HG03457 (cell line): ENCODE measurements around the gene FNDC7.
"Not testable (repeated sequence)": the region's sequence is repeated elsewhere in the genome, so short reads cannot be mapped to it uniquely, and the experiment has no call there.

Source experiments
- ATAC-seq: cut with Tn5 transposase; IDR thresholded peaks from one replicate; pipeline ENCODE4 v1.9.1; 2021; ENCODE audit warnings: moderate number of reproducible peaks; ENCODE audit not compliant: unreplicated experiment

The FNDC7 gene

DNA sequence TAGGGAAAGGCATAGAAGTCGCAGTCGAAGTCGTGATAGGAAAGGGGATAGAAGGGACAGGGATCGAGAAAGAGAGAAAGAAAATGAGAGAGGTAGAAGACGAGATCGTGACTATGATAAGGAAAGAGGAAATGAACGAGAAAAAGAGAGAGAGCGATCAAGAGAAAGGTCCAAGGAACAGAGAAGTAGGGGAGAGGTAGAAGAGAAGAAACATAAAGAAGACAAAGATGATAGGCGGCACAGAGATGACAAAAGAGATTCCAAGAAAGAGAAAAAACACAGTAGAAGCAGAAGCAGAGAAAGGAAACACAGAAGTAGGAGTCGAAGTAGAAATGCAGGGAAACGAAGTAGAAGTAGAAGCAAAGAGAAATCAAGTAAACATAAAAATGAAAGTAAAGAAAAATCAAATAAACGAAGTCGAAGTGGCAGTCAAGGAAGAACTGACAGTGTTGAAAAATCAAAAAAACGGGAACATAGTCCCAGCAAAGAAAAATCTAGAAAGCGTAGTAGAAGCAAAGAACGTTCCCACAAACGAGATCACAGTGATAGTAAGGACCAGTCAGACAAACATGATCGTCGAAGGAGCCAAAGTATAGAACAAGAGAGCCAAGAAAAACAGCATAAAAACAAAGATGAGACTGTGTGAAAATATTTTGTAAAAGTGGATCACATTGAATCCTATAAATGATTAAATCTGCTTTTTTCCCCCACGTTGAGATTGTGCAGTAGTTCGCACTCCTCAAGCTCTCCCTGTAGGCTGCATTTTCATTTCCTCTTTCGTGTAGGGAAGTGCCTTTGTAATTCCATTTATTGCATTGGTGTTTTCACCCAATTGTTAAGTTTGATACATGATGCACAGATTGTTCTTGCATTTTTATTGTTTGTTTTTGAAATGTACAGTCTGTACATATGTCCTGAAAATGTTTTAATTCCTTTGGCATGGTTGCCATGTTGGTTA, 13.1 kb upstream of the FNDC7 start:
- ATAC-seq: no peak

DNA sequence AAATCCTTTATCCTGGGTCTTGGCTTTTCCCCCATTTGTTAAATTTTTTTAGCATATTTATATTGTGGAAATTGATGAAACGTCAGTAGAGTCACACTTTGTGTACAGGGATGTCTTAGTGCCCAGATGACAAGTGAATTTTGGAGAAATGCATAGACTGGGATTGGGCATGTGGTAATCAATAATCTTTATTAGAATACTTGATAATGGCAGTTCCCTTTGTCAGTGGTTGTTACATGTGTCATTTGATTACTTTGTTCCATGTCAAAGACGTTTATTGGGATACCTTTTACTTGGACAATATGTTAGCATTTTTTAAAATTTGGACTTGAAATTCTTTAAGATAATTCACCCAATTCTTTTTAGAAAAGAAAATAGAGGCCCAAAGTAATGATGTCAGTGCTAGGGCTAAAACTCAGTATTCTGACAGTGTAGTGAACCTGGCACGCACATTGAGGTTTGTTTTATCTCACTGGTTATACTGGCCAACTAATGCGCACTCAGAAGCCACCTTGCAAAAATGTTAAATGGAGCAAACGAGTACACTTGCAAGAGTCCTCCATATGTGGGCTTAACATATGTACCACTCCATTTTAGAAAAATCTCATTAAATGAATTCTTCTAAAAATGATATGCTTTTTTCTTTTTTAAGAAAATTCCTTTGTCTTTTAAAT, 11.4 kb upstream of the FNDC7 start:
- no peak for ATAC-seq

DNA sequence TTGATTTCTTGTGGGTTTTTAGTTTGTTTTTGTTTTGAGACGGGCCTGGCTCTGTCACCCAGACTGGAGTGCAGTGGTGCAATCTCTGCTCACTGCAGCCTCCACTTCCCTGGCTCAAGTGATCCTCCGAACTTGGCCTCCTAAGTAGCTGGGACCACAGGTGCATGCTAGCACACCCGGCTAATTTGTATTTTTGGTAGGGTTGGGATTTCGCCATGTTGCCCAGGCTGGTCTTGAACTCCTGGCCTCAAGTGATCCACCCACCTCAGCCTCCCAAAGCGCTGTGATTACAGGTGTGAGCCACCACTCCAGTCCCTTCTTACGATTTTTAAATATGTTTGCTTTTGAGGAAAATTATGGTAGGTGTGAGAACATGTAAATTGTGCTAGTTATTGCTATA, 10.6 kb upstream of the FNDC7 start:
- ATAC-seq: not testable (repeated sequence)

DNA sequence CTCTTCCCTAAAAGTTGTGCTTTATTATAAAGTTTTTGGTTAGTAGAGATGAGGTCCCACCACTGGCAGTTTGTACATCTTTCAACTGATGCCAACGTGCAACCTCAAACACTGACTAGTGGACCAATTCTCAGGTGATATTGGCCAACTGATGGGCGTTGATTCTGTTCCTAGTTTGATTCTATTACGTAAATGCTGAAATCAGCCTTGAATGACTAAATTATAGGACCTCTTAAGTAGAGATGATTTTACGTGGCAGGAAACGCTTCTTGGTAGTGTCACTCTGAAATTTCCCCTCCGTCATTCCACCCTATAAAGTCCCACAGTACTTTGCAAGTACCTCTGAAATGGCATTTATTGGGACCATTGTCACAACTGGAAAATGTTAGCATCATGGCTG, 8.8 kb upstream of the FNDC7 start:
- no peak for ATAC-seq

DNA sequence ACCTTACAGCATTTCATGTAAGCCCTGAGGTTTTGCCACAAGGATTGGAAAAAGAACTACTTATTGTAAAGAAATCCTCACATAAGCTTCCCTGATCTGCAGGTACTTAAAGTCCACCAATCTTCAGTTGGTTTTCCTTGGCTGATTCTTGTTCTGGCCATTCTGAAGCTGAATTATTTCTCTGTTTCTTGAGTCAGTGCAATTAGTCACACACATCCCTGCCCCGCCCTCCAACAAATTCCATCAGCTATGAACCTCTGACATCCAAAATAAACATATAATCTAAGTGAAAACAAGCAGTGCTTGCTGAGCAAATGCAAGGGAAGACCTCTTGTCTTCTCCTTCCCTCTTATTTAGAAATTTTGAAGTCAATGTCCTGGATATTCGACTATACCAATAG, 8.2 kb upstream of the FNDC7 start:
- ATAC-seq: no peak

DNA sequence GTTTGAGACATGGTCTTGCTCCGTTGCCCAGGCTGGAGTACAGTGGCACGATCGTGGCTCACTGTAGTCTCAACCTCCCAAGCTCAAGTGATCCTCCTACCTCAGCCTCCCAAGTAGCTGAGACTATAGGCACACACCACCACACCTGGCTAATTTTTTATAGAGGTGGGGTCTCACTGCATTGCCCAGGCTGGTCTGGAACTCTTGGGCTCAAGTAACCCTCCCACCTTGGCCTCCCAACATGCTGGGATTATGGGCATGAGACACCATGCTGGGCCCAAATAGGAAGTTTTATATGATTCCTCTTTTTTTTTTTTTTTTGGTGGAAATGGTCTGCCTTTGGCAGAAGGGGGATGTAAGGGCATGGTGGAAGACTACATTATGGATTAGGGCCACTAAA, 6.1 kb upstream of the FNDC7 start:
- no peak for ATAC-seq

DNA sequence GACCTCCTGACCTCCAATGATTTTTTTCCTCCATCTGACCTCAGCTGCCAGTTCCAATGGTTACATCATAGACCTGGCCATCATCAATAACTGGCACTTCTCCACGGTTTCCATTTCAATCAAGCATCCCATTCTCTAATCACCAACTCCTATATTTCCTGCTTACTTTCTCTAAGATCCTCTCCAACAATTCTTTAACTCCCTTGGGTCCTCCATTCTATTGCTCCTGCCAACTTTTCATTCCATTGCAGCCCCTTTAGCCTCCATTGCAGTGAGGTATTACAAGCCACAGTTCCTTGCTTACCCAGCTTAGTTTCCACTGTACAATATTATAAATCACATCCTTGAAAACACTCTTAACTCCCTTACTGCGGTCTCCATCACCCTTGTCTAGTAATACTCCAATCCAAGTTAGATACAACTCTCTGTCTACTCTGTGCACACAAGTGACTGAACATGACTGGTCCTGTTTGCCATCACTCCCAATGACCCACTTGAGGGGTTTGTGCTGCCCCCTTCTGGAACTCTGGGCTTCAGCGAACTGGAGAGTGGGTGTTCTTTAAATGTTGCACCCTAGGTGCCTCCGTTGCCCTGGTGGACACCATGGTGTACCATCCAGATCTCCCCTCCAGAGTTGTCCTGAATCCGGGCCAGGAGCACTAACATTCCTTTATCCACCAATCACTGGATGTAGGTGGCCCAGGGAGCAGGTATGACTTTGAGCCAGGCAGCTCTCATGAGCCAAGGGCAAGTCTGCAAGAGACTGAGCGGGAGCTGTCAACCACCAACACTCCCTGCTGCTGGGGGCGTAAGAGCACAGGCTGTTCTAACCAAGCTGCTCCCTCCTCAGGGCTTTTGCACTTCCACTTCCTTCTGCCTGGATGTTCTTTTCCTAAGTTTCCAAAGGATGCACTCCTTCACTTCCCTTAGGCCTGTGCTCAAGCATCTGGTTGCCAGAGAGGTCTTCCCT, 3.7 kb upstream of the FNDC7 start:
- no peak for ATAC-seq

DNA sequence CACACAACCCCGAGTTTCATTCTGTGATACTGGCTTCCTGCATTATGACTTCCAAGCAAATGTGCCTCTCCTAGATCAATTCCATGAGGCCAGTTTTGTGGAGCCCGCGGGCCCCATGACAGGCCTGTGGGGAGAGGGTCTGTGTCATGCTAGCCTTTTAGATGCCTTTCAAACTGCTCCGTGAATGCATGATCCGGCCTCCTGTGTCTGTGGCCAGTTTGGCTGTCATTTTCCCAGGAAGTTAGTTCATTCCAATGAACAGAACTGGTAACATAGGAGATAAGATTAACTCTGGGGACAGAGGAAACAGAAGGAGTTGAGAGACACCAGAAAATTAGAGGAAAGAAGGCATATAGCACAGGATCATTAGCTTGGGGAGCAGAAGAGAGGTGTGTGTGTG, 3.2 kb downstream of the FNDC7 start:
- no peak for ATAC-seq

DNA sequence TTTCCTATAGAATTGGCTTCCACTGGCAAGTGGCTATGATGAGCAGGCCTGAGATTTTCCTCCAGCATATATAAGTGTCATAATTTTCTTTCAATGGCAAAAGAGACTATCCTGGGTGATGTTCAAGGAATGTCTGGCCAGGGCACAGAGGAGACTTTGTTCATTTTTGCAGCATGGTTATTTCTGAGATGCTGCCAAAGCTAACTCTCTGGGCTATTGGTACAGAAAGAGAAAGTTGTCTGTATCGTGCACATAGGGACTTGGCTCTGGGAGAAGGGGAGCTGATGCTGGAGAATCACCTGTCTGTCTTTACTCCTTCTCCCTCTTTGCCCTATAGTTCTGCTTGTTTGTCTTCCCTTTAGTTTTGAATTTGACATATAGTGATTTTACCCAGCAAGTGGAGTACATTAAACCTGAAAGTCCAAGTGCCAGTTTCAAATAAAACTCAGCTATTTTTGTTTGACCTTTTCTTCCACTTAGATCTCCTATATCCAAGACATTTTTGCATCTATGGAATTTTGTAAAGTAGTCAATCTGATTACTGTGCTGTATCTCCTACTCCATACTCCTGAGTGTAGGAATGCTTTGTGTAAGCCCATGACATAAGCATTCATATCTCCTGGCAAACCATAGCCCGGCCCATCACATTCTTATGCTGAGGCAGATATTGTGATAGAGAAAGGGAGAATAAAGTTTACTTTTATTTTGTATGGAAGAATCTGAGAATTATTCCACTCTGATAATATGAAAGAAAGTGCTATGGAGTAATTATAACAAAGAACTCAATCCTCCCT, 3.9 kb downstream of the FNDC7 start:
- no peak for ATAC-seq

DNA sequence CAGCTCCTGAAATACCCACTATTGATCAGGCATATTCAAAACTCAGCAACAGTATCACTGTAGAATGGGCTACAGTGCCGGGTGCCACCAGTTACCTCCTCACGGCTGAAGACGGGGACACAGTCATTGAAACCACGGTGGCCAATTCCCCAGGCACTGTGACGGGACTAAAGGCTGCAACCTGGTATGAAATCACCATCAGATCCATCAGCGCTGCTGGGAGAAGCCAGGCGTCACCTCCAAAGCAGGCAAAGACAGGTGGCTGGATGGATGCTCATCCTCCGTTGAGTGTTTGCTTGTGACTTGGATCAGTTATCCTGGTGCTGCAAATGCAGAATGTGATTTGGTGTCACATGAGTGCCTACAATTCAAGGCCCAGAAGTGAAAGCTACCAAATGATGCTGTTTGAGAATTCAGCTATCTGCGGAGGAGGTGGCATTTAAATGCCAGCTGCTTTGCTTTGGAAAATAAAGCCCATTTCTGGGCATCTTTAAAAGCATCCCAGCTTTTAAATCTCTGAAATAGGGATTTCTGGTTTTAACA, 5.1 kb downstream of the FNDC7 start:
- ATAC-seq: no peak

DNA sequence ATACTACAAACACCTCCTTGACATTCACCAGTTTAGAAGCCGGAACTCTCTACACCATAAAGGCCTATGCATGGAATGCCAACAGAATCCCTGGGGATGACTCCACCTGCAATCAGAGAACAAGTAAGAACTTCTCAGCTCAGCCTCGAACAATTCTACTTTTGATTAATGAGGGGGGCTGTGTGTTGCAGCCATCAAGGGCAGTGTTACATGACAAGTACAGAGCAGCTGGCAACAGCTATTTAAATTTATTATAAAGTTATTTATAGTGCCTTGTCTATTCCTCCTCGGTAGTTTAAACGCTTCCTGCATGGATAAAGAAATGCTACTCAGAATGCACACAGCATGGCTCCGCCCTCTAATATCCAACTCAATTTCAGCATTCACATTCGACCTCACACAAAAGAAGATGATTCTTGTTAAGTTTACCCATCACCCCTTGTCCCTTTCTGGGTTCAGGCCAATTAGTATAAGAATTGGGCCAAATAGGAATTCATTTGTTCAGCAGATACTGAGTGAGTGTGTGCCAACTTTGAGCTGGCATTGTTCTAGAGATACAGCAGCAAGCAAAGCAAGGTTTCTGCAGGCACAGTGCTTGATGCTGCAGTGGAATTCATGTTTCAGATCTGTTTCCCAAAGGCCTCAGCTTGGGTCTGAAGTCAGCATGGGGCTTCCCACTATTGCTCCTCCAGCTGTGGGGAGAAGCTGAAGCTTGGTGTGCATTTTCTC, 6.4 kb downstream of the FNDC7 start:
- no peak for ATAC-seq

DNA sequence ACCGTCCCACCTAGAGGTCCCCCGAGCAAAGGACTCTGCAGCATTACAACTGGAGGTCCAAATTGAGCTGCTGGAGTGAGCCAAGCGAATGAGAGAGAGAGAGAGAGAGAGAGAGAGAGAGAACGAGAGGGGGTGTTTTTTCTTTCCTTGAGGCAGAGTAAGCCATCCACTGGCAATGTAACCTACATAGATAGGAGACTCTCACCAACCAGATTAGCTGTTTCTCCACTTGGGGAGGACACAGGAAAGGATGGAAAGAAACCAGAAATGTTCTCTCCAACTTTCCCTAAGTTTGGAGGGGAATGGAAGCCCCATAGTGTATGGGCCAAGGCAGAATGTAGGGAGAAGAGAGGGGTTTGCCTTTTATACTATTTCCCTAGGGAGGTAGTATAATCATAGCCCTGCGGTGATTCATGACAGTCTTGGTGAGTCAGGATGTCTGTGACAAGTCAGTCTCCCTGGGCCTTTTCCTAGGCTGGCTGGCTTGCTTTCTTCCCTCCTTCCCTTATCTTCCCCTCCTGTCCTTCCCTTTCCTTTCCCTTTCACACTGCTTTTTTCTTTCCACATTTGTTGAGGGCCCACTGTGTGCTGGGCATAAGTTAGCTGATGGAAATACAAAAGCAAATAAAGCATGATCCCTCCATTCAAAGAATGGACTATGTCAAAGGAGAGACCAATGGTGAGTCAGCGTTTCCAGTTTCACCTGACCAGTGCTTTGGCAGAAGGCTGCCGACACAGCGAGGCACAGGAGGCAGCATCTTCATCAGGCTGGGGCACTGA, 7.1 kb downstream of the FNDC7 start:
- ATAC-seq: no peak

DNA sequence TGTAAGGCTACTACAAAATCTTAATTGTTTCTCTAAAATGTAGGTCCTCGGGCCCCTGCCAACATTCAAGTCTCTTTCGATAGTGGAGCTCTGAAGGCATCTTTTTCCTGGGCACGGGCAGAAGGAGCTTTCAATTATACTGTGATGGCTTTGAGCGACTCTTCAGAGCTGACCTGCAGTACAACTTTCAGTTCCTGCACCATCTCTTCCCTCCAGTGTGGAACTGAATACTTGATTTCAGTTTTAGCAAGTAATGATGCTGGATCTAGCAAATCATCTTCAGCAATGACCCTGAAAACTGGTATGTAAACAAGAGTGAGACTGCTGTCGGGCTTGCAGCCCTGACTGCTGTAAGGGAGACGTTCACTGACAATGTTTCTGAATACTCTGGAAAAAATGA, 9.6 kb downstream of the FNDC7 start:
- ATAC-seq: no peak

DNA sequence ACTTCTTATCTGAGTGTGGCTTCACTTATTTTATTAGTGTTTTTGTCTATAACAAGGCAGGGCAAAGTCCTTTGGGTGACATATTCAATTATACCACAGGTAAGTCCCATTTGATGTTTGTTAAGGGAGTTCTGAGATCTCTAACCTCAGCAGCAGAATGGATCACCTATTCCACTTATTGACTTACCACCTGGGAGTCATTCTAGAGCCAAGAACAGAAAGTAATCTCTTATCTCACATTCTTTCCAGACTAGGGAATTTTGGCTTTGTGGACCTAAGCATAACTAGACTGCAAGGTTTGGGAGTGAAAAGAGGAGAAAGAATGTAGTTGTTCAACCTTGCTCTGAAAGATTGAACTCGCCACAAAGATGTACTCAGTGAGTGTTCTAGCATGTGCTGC, 13.2 kb downstream of the FNDC7 start:
- ATAC-seq: no peak

DNA sequence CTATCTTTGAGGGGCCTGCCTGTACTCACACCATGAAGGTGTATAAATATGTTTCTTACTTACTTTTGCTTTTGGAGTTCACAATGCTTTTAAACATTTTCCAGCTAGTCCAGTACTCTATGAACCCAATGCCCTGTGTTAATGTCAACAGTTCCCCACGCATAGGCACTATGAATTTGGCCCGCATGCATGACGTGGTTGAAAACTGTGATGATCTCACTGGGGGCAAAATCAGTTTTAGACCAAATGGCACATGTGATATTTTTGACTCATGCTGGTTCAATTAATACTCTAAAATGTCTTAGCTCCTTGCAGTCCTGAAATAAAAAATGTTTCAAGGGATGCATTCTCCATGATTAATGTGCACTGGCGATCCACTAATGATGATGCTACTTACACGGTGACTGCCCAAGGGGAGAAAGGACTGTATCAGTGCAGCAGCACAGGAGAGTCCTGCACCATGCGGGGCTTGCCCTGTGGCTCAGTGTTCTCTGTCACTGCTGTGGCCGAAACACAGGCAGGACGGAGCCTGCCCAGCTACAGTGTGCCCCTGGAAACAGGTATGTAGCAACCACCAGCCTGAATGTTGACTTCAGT, 15.7 kb downstream of the FNDC7 start:
- ATAC-seq: no peak

DNA sequence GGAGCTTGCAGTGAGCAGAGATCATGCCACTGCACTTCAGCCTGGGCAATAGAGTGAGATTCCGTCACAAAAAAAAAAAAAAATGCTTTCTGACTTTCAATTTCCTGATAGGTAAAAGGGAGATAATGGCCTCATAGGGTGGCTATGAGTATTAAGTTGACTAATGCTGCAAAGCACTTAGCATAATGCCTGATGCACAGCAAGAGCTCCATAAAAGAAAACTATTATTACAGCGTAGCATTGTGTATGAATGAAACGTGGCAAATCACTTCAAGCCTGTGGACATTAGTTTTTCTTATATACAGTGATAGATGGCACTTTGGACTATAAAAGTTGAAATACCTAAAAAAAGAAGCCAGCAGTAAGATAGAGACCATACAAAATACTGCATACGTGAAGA, 16.8 kb downstream of the FNDC7 start:
- no peak for ATAC-seq

DNA sequence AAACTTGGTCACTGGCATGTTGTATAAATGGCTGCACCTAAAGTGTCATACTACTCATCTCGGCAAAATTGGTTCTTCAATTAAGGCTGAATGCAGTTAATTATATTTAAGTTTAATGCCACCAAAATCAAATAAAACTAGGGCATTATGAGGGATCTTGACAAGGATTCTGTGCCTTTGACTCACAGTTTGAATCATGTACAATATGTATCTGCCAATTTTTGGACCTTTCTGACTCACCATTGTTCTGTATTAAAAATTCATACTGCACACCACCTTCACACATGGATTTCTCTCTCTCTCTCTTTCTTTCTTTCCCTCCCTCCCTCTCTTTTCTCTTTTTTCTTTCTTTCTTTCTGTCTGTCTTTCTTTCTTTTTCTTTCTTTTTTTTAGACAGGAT, 19.7 kb downstream of the FNDC7 start:
- no peak for ATAC-seq

DNA sequence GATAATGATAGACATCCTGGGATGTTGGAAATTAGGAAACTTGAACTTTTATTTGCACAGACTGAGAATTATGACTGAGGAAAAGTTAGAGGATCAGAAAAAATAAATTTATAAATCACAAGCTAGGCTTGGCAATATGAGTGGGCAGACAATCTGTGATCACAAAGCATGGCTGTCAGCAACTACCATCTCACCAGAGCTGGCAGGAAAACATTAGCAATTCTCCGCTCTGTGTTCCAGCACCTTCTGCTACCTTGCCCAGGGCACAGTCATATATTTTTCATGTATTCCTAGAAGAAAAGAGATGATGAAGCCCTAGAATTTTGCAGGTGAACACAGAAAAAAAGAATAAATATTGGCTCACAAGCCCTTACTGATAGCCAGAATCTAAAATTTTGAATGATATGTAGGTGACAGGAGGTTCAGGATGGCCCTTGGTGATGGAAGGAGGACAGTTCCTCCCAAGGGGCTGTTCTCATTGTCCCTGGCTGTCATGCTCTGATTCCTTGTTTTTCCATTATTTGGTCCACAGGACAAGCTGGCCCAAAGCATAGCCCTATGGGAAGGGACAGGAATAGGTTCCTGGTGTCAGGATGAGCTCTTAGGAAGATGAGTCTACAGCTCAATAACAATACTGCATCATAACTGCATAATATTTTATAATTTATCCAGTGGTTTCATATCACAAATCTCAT, 21.6 kb downstream of the FNDC7 start:
- ATAC-seq: no peak
